GM12891 (cell line): Measurements from ENCODE around the gene SNX8. TPM values are rescaled to one million over a fixed set of nuclear protein-coding genes. Genes with fewer than 3 reads are reported as not detected.

Experiments used
- DNase-seq: peaks from one replicate; pipeline ENCODE4 v3.0.0; 2011; ENCODE audit warnings: low spot score; ENCODE audit not compliant: insufficient read length
- FAIRE-seq: peaks from 2 replicates; lab custom pipeline; 2011; peaks lifted over from hg19 to GRCh38; lab: Jason Lieb, UNC
- PAX5 ChIP-seq: IDR thresholded peaks from 2 replicates; pipeline ENCODE4 v1.6.1; 2011; ENCODE audit warnings: low read length, moderate library complexity, mild to moderate bottlenecking; ENCODE audit not compliant: insufficient read depth, severe bottlenecking
- POLR2A ChIP-seq: IDR thresholded peaks from 2 replicates; pipeline ENCODE4 v1.6.1; 2011; ENCODE audit warnings: low read depth, low read length, control low read depth
- POLR2AphosphoS5 ChIP-seq: IDR thresholded peaks from 2 replicates; pipeline ENCODE4 v1.6.1; 2011; ENCODE audit warnings: low read depth, low read length, control low read depth
- POU2F2 ChIP-seq: IDR thresholded peaks from 2 replicates; pipeline ENCODE4 v1.6.1; 2011; ENCODE audit warnings: low read depth, mild to moderate bottlenecking, control low read depth, low read length, moderate library complexity
- SPI1 ChIP-seq: IDR thresholded peaks from 2 replicates; pipeline ENCODE4 v1.6.1; 2011; ENCODE audit warnings: low read depth, low read length, control low read depth
- TAF1 ChIP-seq: IDR thresholded peaks from 2 replicates; pipeline ENCODE4 v1.6.1; 2011; ENCODE audit warnings: low read depth, low read length, control low read depth
- polyA plus RNA-seq: library from polyadenylated mRNA; unstranded; fragments of >200 nt; gene quantifications from one replicate; pipeline ENCODE4 v1.2.1, GENCODE V29; 2012; ENCODE audit warnings: low read depth, missing spikeins, inconsistent platforms; ENCODE audit not compliant: missing spikeins

Gene SNX8
- polyA plus RNA-seq, result 89.1 TPM

DNA sequence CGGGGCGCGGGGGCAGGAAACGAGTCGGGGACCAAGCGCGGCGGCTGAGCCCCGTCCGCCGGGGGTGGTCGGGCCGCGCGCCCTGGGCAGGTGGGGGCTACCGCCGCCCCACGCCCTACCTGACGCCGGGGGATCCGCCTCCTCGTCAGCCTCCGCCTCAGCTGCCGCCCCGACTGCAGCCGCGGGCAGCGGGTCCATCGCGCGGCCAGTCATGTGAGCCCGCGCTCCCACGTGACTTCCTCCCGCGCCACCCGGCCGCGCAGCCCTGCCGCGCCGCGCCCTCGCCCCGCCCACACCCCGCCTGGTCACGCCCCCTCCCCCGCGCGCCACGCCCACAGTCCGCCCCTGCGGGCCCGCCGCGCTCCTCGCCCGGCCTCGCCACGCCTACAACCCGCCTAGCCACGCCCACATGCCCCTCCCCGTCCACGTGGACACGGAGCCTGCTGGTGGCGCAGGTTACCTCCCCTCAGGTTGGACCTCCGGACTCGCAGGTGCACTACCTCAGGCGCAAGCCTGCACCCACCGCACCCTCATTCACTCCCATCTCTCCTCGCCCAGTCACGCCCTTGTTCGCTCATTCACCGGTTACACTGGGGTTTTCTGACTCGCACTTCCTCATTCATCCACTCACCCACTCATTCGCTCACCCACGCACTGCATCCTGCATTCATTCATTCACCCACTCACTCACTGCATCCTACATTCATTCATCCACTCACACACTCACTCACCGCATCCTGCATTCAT lies at the start of gene SNX8:
SNX8 (minus strand) TSS at position 233 of the 747 bp plus-strand sequence; CDS start at position 213, 20 bp downstream.
- FAIRE-seq, result peak; percentile 94
- TF ChIP-seq POU2F2 (0 out of 2 replicates have a peak, but pooled peaks have one; percentile 8), POLR2A (no peak), SPI1 (peak; percentile 94), POLR2AphosphoS5 (no peak), TAF1 (peak; percentile 57; the same call in 1 of the 2 replicates), PAX5 (no peak)
- DNase-seq, result peak; percentile 87

- FAIRE-seq (no peak), DNase-seq (no peak)
- TF ChIP-seq POLR2A (no peak), PAX5 (no peak), POLR2AphosphoS5 (no peak), POU2F2 (no peak), TAF1 (no peak)
Measured at GRCh38 chr7:2362385-2363088, 48.3 kb upstream of the SNX8 start.

DNA sequence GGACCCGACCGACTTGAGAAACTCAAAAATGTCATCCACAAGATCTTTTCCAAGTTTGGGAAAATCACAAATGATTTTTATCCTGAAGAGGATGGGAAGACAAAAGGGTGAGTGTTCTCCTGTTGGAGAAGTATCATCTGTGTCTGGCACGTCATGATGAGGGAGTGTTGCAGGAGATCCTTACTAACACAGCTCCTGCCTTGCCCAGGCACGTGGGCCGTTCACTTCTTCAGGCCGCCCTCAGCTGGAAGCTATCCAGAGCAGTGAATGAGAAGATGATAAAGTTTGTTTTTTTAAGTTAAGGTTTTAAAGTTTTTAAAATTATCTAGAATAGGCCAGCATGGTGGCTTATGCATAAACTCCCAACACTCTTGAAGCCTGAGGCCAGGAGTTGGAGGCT lies 46.6 kb upstream of the SNX8 start:
- FAIRE-seq, result no peak
- TF ChIP-seq POLR2A (no peak), PAX5 (no peak), POLR2AphosphoS5 (no peak), SPI1 (no peak), POU2F2 (no peak)
- DNase-seq, result no peak

- no peak for FAIRE-seq
- TF ChIP-seq SPI1 (no peak), POLR2A (no peak), PAX5 (no peak), POU2F2 (no peak), POLR2AphosphoS5 (peak; percentile 39; the same call in 1 of the 2 replicates)
- DNase-seq, result no peak
Measured at GRCh38 chr7:2359610-2360009, 45.4 kb upstream of the SNX8 start.

- FAIRE-seq, result no peak
- TF ChIP-seq POLR2AphosphoS5 (no peak), SPI1 (no peak), POU2F2 (no peak), TAF1 (no peak), POLR2A (no peak), PAX5 (no peak)
- DNase-seq, result no peak
Measured at GRCh38 chr7:2358968-2359527, 44.8 kb upstream of the SNX8 start.

- DNase-seq (no peak), FAIRE-seq (no peak)
- no peak for TF ChIP-seq SPI1
Measured at GRCh38 chr7:2357571-2357970, 43.3 kb upstream of the SNX8 start.

GRCh38 chr7:2357165-2357564 lies 42.9 kb upstream of the SNX8 start:
- no peak for FAIRE-seq
- DNase-seq, result no peak
- no peak for TF ChIP-seq SPI1
- no peak for TF ChIP-seq TAF1
- no peak for TF ChIP-seq POLR2A
- no peak for TF ChIP-seq POLR2AphosphoS5
- no peak for TF ChIP-seq POU2F2
- no peak for TF ChIP-seq PAX5

- no peak for FAIRE-seq
- TF ChIP-seq POLR2A, result no peak
- no peak for TF ChIP-seq POU2F2
- no peak for TF ChIP-seq SPI1
- TF ChIP-seq PAX5, result no peak
- TF ChIP-seq TAF1, result no peak
- no peak for TF ChIP-seq POLR2AphosphoS5
- no peak for DNase-seq
Measured at GRCh38 chr7:2355705-2356008, 41.4 kb upstream of the SNX8 start.

DNA sequence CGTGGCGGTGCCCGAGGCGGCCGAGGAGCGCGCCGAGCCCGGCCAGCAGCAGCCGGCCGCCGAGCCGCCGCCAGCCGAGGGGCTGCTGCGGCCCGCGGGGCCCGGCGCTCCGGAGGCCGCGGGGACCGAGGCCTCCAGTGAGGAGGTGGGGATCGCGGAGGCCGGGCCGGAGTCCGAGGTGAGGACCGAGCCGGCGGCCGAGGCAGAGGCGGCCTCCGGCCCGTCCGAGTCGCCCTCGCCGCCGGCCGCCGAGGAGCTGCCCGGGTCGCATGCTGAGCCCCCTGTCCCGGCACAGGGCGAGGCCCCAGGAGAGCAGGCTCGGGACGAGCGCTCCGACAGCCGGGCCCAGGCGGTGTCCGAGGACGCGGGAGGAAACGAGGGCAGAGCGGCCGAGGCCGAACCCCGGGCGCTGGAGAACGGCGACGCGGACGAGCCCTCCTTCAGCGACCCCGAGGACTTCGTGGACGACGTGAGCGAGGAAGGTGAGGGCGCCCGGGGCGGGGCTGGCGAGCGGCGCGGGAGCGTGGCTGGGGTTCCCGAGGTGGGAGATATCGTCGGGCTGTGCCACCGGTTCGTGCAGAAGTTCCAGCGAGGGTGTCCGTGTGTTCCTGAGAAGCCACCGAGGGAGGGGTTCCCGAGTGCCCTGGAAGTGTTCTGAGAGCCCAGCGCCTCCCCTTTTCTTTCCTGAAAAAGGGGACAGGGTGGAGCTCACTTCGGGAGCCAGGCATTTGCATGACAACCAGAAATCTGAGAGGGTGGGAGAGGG lies 40.9 kb upstream of the SNX8 start:
- FAIRE-seq (no peak), DNase-seq (no peak)
- TF ChIP-seq POU2F2, result no peak
- TF ChIP-seq PAX5, result no peak
- TF ChIP-seq TAF1, result no peak
- TF ChIP-seq SPI1, result no peak
- no peak for TF ChIP-seq POLR2A
- TF ChIP-seq POLR2AphosphoS5, result no peak
